ENCODE measurements around the gene P2RY11. TPM values are rescaled to one million over a fixed set of nuclear protein-coding genes. Genes with fewer than 3 reads are reported as not detected.

Gene P2RY11
- total RNA-seq, 2 donors from 2014 or later, result 7.6 to 16.7 TPM

- H3K27me3 ChIP-seq, result no peaks in the 10 kb centered on the region
- intact Hi-C loops (cut with DNase I), result no loop called here
- H3K27ac ChIP-seq, result no peak overlapping the region
- no peak overlapping the region for H3K9ac ChIP-seq (ENCODE audit: low read depth in 2 of 2, low read length in 2 of 2)
- H3K4me1 ChIP-seq, result no peaks in the 10 kb centered on the region
- peaks cover 20% of the 10 kb centered on the region for H3K36me3 ChIP-seq
- no peaks in the 10 kb centered on the region for H3K9me3 ChIP-seq
- TF ChIP-seq CTCF (IDR thresholded peaks at IDR 0.05), result no peak
- H3K4me3 ChIP-seq, result no peak overlapping the region
- no peak for DNase-seq
Measured at GRCh38 chr19:10135551-10136334, 24.2 kb downstream of the P2RY11 start.

- intact Hi-C loops (cut with DNase I), result no loop called here
- Histone ChIP-seq H3K27me3 (no peaks in the 10 kb centered on the region), H3K4me1 (no peaks in the 10 kb centered on the region), H3K36me3 (peaks cover 28% of the 10 kb centered on the region), H3K9ac (ENCODE audit: low read depth in 2 of 2, low read length in 2 of 2) (no peak overlapping the region), H3K4me3 (no peak overlapping the region), H3K9me3 (no peaks in the 10 kb centered on the region), H3K27ac (no peak overlapping the region)
- no peak for TF ChIP-seq CTCF (IDR thresholded peaks at IDR 0.05)
- DNase-seq, result no peak
Measured at GRCh38 chr19:10136936-10137335, 25.4 kb downstream of the P2RY11 start.

GRCh38 chr19:10137751-10138682 is 26.5 kb downstream of the P2RY11 start:
- TF ChIP-seq CTCF (IDR thresholded peaks at IDR 0.05), result no peak
- Histone ChIP-seq H3K9ac (ENCODE audit: low read depth in 2 of 2, low read length in 2 of 2) (no peak overlapping the region), H3K9me3 (no peaks in the 10 kb centered on the region), H3K36me3 (peaks cover 29% of the 10 kb centered on the region), H3K4me3 (no peak overlapping the region), H3K4me1 (no peaks in the 10 kb centered on the region), H3K27ac (no peak overlapping the region), H3K27me3 (no peaks in the 10 kb centered on the region)
- no peak for DNase-seq
- intact Hi-C loops (cut with DNase I), result no loop called here

- intact Hi-C loops (cut with DNase I), result no loop called here
- H3K27me3 ChIP-seq, result no peaks in the 10 kb centered on the region
- H3K4me3 ChIP-seq, result no peak overlapping the region
- no peaks in the 10 kb centered on the region for H3K4me1 ChIP-seq
- peaks cover 29% of the 10 kb centered on the region for H3K36me3 ChIP-seq
- DNase-seq, result no peak
- H3K9me3 ChIP-seq, result no peaks in the 10 kb centered on the region
- no peak for TF ChIP-seq CTCF (IDR thresholded peaks at IDR 0.05)
- no peak overlapping the region for H3K9ac ChIP-seq (ENCODE audit: low read depth in 2 of 2, low read length in 2 of 2)
- no peak overlapping the region for H3K27ac ChIP-seq
Measured at GRCh38 chr19:10138879-10139795, 27.6 kb downstream of the P2RY11 start.

- Histone ChIP-seq H3K27me3 (no peaks in the 10 kb centered on the region), H3K4me3 (no peak overlapping the region), H3K36me3 (peaks cover 29% of the 10 kb centered on the region), H3K9ac (ENCODE audit: low read depth in 2 of 2, low read length in 2 of 2) (no peak overlapping the region), H3K27ac (no peak overlapping the region), H3K4me1 (no peaks in the 10 kb centered on the region), H3K9me3 (no peaks in the 10 kb centered on the region)
- intact Hi-C loops (cut with DNase I), result no loop called here
- no peak for DNase-seq
- no peak for TF ChIP-seq CTCF (IDR thresholded peaks at IDR 0.05)
Measured at GRCh38 chr19:10139952-10140351, 28.5 kb downstream of the P2RY11 start.
